Fibroblast of villous mesenchyme (primary cell): ENCODE data around the gene MEGF8. TPM values are rescaled to one million over a fixed set of nuclear protein-coding genes. Genes with fewer than 3 reads are reported as not detected.

Experiments used
- DNase-seq: peaks from one replicate; pipeline ENCODE4 v3.0.0-alpha.2; 2010; ENCODE audit warnings: low read depth
- H3K4me3 ChIP-seq: 2 replicates; pipeline ENCODE4 v1.5.1; 2011; ENCODE audit warnings: low read depth, mild to moderate bottlenecking, low read length
- total RNA-seq: library from RNA; depleted of rRNA; stranded (reverse); fragments of >200 nt; gene quantifications from 2 replicates; pipeline ENCODE4 v1.2.3, GENCODE V29; 2012
- TF ChIP-seq, protein P1 (sequence below): IDR thresholded peaks from 2 replicates; pipeline ENCODE4 v1.5.1; 2012; ENCODE audit warnings: low read depth, mild to moderate bottlenecking, low read length; ENCODE audit not compliant: insufficient read depth

Gene MEGF8
- total RNA-seq, 1 donor, result 21.2 TPM

DNA sequence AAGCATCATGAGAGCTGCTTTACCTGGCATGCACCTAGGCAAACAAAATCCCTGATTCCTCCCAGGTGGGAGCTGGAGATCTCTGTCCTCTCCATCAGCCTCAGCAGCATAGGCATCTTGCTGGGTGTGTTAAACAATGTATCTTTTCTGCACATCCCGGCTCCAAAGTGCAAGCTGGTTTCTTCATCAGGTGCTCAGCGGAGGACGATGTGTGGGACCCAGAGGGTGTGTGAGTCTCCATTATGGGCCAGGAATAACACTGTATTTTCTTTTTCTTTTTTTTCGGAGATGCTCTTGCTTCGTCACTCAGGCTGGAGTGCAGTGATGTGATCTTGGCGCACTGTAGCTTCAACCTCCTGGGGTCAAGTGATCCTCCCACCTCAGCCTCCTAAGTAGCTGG lies 54.7 kb downstream of the MEGF8 start:
- no peak overlapping the region for H3K4me3 ChIP-seq
- TF ChIP-seq, protein P1, sequence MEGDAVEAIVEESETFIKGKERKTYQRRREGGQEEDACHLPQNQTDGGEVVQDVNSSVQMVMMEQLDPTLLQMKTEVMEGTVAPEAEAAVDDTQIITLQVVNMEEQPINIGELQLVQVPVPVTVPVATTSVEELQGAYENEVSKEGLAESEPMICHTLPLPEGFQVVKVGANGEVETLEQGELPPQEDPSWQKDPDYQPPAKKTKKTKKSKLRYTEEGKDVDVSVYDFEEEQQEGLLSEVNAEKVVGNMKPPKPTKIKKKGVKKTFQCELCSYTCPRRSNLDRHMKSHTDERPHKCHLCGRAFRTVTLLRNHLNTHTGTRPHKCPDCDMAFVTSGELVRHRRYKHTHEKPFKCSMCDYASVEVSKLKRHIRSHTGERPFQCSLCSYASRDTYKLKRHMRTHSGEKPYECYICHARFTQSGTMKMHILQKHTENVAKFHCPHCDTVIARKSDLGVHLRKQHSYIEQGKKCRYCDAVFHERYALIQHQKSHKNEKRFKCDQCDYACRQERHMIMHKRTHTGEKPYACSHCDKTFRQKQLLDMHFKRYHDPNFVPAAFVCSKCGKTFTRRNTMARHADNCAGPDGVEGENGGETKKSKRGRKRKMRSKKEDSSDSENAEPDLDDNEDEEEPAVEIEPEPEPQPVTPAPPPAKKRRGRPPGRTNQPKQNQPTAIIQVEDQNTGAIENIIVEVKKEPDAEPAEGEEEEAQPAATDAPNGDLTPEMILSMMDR, result no peak
- DNase-seq, result no peak

DNA sequence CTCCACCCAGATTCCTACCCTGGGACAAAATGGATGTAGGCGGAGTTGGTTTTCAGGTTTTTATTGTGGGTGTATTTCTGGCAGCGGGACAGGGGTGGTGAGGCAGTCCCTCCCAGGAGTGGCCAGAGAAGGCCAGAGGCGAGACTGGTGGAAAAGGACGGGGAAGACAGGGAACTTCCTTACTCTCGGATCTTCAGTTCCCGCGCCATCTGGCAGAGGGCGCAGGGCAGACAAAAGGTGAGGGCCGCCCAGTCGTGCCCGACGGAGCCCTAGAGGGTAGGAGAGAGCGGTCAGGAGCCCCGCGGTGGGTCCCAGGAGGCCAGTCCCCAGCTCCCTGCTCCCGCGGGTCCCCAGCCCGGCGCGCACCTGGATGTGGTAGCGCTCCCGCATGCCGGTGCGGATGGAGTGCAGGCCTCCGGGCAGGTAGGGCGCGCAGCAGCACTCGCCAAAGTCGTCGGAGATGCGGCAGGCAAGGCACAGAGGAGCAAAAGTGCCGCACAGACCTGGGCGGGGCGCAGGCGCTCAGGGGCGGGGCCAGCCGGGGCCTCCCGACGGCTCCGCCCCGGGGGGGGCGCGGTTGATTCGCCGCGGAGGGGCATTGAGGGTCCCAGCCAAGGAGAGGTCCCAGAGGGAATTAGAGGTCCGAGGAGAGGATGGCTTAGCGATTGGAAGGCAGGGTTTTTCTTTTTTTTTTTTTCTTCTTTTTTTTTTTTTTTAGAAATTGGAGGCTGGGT lies 61.7 kb downstream of the MEGF8 start:
- TF ChIP-seq, protein P1, result peak; percentile 53
- peak; percentile 45 for DNase-seq
- peak overlapping the region; percentile 53 for H3K4me3 ChIP-seq

DNA sequence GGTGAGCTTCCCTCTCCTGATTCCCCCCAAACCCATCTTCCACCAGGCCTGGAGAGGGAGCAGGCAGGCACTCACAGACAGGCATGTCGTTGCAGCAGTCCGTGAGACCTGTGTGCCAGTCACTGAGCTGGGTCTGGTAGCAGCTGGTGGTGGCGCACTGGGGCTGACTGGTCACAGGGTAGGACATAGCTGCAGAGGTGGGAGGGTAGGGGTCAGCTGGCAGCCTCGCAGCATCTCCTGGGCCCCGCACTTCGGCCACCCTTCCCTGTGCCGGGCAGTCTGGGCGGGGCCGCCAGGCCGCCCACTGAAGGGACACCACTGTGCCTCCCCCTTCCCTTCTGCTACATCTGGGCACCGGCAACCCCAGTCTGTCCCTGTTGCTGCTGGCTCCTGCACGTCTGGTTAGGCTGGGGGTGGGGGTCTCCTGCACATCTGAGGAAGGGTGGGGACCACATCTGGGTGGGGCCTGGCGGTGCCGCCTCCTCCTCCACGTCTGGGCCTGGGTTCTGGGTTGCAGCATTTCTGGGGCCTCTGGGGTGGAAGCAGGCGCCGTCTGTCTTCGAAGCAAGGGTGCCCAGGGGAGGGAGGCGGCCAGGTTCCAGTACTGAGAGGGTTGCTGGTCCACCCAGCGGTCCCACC lies 63.5 kb downstream of the MEGF8 start:
- H3K4me3 ChIP-seq, result no peak overlapping the region
- DNase-seq, result no peak
- TF ChIP-seq, protein P1, result no peak

DNA sequence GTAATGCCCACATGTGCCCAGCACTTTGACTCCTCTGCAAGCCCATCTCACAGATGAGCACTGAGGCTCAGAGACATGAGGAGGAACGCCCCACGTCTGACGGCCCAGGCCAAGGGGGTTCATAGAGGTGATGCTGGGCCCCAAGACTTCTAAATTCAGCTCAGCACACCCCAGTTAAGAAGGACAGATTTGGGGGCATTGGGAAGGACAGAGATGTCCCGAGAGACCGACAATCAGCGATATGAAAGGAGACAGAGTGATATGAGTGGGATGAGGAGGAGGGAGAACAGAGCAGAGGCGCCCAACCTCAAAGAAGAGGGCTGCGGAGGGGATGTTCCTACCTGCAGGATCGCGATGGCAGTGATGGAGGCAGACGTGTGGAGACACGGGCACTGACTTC lies 64.5 kb downstream of the MEGF8 start, which contains the start of gene CNFN:
TSS of gene CNFN (minus strand) at position 399 of the 400 bp plus-strand sequence. CDS start 1,260 bp downstream, outside the sequence.
- no peak for DNase-seq
- TF ChIP-seq, protein P1, result no peak
- H3K4me3 ChIP-seq, result no peak within 1 kb of the TSS

DNA sequence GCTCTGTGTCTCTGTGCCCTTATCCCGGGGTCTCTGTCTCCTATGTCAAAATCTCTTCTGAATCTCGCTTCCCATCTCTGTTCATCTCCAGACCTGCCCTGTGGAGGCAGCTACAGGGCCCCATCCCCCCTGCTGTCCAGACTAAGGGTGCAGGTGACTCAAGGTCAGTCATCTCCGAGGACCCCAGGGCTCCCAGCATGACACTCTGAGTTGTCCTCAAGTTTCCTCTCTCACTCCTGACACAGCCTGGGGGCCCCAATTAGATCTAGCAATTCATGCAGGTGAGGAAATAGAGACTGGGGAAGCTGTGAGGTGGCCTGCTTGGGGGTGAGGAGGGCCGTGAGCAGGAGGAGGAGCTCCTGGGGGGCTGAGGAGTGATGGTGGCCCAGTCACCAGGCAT lies 66.7 kb downstream of the MEGF8 start:
- no peak for DNase-seq
- TF ChIP-seq, protein P1, result no peak
- H3K4me3 ChIP-seq, result no peak overlapping the region

DNA sequence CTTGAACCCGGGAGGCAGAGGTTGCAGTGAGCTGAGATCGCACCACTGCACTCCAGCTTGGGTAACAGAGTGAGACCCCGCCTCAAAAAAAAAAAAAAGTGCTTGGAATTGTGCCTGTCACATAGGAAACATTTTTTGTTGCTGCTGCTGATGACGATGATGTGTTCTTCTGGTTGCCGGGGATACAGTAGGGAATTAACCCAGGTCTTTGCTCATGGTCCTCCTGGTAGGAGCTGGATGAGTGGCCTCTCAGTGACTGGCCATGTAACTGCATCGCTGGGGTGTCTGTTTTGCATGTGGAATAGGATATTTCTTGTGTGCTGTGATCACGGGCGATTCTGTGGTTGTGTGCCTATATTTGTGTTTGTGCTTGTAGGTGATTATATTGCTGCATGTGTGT lies 69.3 kb downstream of the MEGF8 start:
- TF ChIP-seq, protein P1, result no peak
- no peak for DNase-seq
- no peak overlapping the region for H3K4me3 ChIP-seq
